IMR-90 (cell line): ENCODE results near the gene GNAS.

Experiments
- CTCF ChIP-seq: conservative IDR thresholded peaks from 2 replicates; pipeline ENCODE4 v1.5.1; 2012; ENCODE audit warnings: mild to moderate bottlenecking, low read depth, low read length, improper control_type of control experiment
- MAFK ChIP-seq: IDR thresholded peaks from 2 replicates; pipeline ENCODE4 v1.6.1; 2012; ENCODE audit warnings: low read depth, low read length, improper control_type of control experiment
- MAZ ChIP-seq: IDR thresholded peaks from 2 replicates; pipeline ENCODE4 v1.6.1; 2012; ENCODE audit warnings: low read depth, mild to moderate bottlenecking, low read length, improper control_type of control experiment, moderate library complexity, borderline replicate concordance
- POLR2A ChIP-seq: IDR thresholded peaks from 2 replicates; pipeline ENCODE4 v1.6.1; 2012; ENCODE audit warnings: mild to moderate bottlenecking, low read depth, low read length

GRCh38 chr20:58911309-58911708, 58.8 kb downstream of the GNAS start:
- TF ChIP-seq CTCF (no peak), POLR2A (no peak), MAZ (no peak), MAFK (no peak)
